ENCODE measurements around the gene GTPBP6.
"Not testable (repeated sequence)": the region's sequence is repeated elsewhere in the genome, so short reads cannot be mapped to it uniquely, and the experiment has no call there.

The GTPBP6 gene

DNA sequence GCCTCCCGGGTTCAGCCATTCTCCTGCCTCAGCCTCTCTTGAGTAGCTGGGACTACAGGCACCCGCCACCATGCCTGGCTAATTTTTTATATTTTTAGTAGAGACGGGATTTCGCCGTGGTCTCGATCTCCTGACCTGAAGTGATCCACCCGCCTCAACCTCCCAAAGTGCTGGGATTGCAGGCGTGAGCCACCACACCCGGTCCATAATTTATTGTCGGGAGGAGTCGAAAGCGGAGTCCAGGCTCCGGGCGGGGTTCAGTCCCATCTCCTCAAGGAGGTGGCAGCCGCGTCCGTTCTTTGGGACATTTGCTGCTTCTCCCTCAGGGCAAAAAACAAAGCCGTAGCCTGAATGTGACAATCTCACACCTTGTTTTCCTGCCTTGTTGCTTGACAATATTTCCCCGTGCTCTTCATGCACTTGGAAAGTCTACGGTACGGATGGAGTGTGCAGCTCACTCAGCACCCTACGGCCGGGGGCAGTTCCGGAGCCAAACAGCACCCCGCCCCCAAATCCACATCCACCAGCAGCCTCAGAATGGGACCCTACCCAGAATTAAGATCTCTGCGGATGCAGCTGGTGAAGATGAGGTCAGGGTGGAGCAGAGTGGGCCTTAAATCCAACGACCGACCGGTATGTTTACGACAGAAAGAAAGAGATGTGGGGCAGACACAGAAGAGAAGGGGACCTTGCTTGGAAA, 9.6 kb downstream of the GTPBP6 start:
- DNase-seq (ENCODE audit: low read depth): no peak
- TF ChIP-seq, protein P1, sequence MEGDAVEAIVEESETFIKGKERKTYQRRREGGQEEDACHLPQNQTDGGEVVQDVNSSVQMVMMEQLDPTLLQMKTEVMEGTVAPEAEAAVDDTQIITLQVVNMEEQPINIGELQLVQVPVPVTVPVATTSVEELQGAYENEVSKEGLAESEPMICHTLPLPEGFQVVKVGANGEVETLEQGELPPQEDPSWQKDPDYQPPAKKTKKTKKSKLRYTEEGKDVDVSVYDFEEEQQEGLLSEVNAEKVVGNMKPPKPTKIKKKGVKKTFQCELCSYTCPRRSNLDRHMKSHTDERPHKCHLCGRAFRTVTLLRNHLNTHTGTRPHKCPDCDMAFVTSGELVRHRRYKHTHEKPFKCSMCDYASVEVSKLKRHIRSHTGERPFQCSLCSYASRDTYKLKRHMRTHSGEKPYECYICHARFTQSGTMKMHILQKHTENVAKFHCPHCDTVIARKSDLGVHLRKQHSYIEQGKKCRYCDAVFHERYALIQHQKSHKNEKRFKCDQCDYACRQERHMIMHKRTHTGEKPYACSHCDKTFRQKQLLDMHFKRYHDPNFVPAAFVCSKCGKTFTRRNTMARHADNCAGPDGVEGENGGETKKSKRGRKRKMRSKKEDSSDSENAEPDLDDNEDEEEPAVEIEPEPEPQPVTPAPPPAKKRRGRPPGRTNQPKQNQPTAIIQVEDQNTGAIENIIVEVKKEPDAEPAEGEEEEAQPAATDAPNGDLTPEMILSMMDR (conservative IDR thresholded peaks at IDR 0.05; ENCODE audit: control insufficient read depth, insufficient read depth, low read depth, low read length): no peak
- H3K4me3 ChIP-seq (ENCODE audit: control insufficient read depth, low read depth, low read length): no peak overlapping the region

DNA sequence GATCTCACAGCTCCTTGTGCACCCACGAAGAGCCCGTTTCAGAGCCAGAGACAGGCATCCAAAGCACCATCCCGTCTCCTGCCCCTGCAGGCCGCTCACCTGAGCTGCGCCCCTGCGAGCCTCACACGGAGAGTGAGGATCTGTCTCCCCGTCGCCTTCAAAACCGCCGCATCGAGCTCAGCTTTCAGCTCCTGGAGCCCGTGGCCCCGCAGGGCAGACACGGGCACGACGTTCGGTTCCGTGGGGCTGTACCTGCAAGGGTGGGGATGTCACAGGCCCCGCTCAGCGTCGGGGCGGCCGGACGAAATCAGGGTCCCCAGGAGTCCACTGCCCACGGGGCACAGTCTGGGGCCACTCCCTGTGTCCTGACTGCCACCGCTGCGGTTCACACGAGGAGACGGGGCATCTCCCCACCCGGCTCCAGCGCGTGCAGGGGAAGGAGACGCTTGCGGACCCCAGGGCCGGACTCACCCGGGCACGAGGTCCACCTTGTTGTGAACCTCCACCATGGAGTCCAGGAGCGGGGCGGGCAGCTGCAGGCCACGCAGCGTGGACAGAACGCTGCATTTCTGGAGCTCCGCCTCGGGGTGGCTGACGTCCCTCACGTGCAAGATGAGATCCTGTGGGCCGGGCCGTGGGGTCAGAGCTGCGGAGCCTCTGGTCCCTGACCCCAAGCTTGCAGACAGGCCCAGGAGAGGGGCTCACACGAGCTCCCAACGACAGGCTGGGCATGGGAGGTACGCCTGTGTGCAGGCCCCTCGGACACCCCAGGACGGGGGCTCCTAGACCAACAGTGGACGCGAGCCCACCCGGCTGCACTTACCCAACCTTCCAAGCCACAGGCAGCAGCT, 11.1 kb downstream of the GTPBP6 start:
- TF ChIP-seq, protein P1 (conservative IDR thresholded peaks at IDR 0.05; ENCODE audit: control insufficient read depth, insufficient read depth, low read depth, low read length): no peak
- H3K4me3 ChIP-seq (ENCODE audit: control insufficient read depth, low read depth, low read length): no peak overlapping the region
- no peak for DNase-seq (ENCODE audit: low read depth)

DNA sequence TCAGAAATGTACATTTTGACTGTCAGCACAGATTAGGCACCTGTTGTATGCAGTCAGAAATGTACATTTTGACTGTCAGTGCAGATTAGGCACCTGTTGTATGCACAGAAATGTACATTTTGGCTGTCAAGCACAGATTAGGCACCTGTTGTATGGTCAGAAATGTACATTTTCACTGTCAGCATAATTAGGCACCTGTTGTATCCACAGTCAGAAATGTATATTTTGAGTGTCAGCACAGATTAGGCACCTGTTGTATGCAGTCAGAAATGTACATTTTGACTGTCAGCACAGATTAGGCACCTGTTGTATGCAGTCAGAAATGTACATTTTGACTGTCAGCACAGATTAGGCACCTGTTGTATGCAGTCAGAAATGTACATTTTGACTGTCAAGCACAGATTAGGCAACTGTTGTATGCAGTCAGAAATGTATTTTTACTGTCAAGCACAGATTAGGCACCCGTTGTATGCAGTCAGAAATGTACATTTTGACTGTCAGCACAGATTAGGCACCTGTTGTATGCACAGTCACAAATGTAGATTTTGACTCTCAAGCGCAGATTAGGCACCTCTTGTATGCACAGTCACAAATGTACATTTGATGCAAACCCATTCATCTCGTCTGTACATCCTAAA, 11.9 kb downstream of the GTPBP6 start:
- not testable (repeated sequence) for DNase-seq (ENCODE audit: low read depth); H3K4me3 ChIP-seq (ENCODE audit: control insufficient read depth, low read depth, low read length)

DNA sequence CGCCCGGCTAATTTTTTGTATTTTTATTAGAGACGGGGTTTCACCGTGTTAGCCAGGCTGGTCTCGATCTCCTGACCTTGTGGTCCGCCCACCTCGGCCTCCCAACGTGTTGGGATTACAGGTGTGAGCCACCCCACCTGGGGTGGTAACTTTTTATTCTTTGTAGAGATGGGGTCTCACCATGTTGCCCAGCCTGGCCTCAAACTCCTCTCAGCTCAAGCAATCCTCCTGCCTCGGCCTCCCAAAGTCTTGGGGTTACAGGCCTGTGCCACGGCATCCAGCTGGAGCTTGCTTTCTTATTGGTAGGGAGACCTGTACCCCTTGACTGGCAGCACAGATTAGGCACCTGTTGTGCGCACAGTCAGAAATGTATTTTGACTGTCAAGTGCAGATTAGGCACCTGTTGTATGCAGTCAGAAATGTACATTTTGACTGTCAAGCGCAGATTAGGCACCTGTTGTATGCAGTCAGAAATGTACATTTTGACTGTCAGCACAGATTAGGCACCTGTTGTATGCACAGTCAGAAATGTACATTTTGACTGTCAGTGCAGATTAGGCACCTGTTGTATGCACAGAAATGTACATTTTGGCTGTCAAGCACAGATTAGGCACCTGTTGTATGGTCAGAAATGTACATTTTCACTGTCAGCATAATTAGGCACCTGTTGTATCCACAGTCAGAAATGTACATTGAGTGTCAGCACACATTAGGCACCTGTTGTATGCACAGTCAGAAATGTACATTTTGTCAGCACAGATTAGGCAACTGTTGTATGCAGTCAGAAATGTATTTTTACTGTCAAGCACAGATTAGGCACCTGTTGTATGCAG, 12.6 kb downstream of the GTPBP6 start:
- DNase-seq (ENCODE audit: low read depth); H3K4me3 ChIP-seq (ENCODE audit: control insufficient read depth, low read depth, low read length): not testable (repeated sequence)

DNA sequence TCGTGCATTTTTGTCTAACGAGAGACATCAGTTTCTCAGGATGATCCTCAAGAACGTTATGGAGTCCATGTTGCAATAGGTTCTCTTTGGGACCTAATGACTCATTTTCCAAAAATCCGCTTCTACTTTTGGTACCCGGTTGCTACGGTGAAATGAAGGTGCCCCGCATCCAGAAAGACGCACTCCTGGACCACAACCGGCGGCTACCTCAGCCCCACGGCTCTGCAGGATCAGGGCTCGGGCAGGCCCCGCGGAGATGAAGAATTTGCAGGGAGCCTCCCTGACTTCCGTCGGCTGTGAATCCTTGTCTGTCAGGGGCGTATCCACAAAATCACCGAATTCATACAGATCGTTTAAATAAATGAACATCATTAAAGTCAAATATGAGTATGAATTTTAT, 15.6 kb downstream of the GTPBP6 start:
- no peak overlapping the region for H3K4me3 ChIP-seq (ENCODE audit: control insufficient read depth, low read depth, low read length)
- no peak for DNase-seq (ENCODE audit: low read depth)
- TF ChIP-seq, protein P1 (conservative IDR thresholded peaks at IDR 0.05; ENCODE audit: control insufficient read depth, insufficient read depth, low read depth, low read length): no peak

DNA sequence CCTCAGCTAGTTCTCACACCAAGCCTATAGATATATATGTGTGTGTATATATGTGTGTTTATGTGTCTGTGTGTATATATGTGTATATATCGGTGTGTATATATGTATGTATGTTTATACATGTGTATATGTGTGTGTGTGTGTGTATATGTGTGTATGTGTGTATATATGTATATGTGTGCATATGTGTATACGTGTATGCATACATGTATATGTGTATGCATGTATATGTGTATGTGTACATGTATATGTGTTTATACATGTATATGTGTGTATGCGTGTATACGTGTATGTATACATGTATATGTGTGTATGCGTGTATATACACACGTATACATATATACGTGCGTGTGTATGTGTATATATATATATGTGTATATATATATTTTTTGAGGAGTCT, 18.3 kb downstream of the GTPBP6 start:
- no peak for DNase-seq (ENCODE audit: low read depth)
- H3K4me3 ChIP-seq (ENCODE audit: control insufficient read depth, low read depth, low read length): no peak overlapping the region
- TF ChIP-seq, protein P1 (conservative IDR thresholded peaks at IDR 0.05; ENCODE audit: control insufficient read depth, insufficient read depth, low read depth, low read length): no peak

DNA sequence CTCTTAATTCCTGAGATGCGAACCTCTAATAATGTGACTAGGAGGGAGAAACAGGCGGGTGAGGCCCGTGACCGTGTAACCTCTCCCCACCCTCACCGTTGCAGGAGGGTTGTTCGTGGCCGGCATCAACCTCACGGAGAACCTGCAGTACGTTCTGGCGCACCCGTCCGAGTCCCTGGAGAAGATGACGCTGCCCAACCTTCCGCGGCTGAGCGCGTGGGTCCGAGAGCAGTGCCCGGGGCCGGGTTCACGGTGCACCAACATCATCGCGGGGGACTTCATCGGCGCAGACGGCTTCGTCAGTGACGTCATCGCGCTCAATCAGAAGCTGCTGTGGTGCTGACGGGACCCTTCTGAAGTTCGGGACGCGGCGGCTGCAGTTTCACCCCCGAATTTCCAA, 19.6 kb downstream of the GTPBP6 start:
- TF ChIP-seq, protein P1 (conservative IDR thresholded peaks at IDR 0.05; ENCODE audit: control insufficient read depth, insufficient read depth, low read depth, low read length): no peak
- DNase-seq (ENCODE audit: low read depth): no peak
- no peak overlapping the region for H3K4me3 ChIP-seq (ENCODE audit: control insufficient read depth, low read depth, low read length)

All from fibroblast of mammary gland (primary cell).